Glomerular visceral epithelial cell (primary cell): ENCODE measurements around the gene DUOXA2.
"Not testable (repeated sequence)": the region's sequence is repeated elsewhere in the genome, so short reads cannot be mapped to it uniquely, and the experiment has no call there.

Experiments used
- DNase-seq: peaks from one replicate; pipeline ENCODE4 v3.0.0-alpha.2; 2016; ENCODE audit errors: extremely low spot score

Gene DUOXA2

GRCh38 chr15:45114076-45114750 is at the start of gene DUOXA2, which contains the start of gene DUOX2:
Gene DUOXA2, plus strand, starts transcription at chr15:45114326. Its CDS starts 280 bp downstream, at chr15:45114606.
Gene DUOX2, minus strand, starts transcription at chr15:45114172. Its CDS starts 761 bp downstream, at chr15:45113411.
- no peak for DNase-seq

- DNase-seq, result peak; percentile 70
These were observed 49.7 kb upstream of the DUOXA2 start for GRCh38 chr15:45064386-45064785.

GRCh38 chr15:45069942-45070360 is 44.2 kb upstream of the DUOXA2 start:
- DNase-seq, result not testable (repeated sequence)

- DNase-seq, result not testable (repeated sequence)
These were observed 40.5 kb upstream of the DUOXA2 start for GRCh38 chr15:45073602-45074001.

- DNase-seq, result not testable (repeated sequence)
These were observed 38.4 kb upstream of the DUOXA2 start for GRCh38 chr15:45075440-45076320.

- not testable (repeated sequence) for DNase-seq
These were observed 36.7 kb upstream of the DUOXA2 start for GRCh38 chr15:45077391-45077790.

GRCh38 chr15:45079201-45079600 is 34.9 kb upstream of the DUOXA2 start:
- DNase-seq, result peak; percentile 25

GRCh38 chr15:45079628-45080246 is 34.4 kb upstream of the DUOXA2 start:
- DNase-seq, result peak; percentile 18

- DNase-seq, result not testable (repeated sequence)
These were observed 33.5 kb upstream of the DUOXA2 start for GRCh38 chr15:45080593-45080992.

GRCh38 chr15:45082412-45082811 is 31.7 kb upstream of the DUOXA2 start:
- DNase-seq, result not testable (repeated sequence)

GRCh38 chr15:45083223-45083622 is 30.9 kb upstream of the DUOXA2 start:
- no peak for DNase-seq

- no peak for DNase-seq
These were observed 30.0 kb upstream of the DUOXA2 start for GRCh38 chr15:45084163-45084562.

GRCh38 chr15:45087513-45087912 is 26.6 kb upstream of the DUOXA2 start:
- no peak for DNase-seq

- peak; percentile 54 for DNase-seq
These were observed 25.1 kb upstream of the DUOXA2 start for GRCh38 chr15:45088801-45089711.

GRCh38 chr15:45089712-45090373 is 24.3 kb upstream of the DUOXA2 start:
- DNase-seq, result no peak

GRCh38 chr15:45091161-45091560 is 23.0 kb upstream of the DUOXA2 start:
- peak; percentile 16 for DNase-seq

GRCh38 chr15:45091576-45091975 is 22.6 kb upstream of the DUOXA2 start:
- DNase-seq, result no peak

- no peak for DNase-seq
These were observed 21.1 kb upstream of the DUOXA2 start for GRCh38 chr15:45093013-45093412.

- no peak for DNase-seq
These were observed 20.3 kb upstream of the DUOXA2 start for GRCh38 chr15:45093622-45094357.

GRCh38 chr15:45094358-45094730 is 19.8 kb upstream of the DUOXA2 start:
- peak; percentile 47 for DNase-seq
